ENCODE data around the gene GMCL1.
"Not testable (repeated sequence)": the region's sequence is repeated elsewhere in the genome, so short reads cannot be mapped to it uniquely, and the experiment has no call there.

The GMCL1 gene

DNA sequence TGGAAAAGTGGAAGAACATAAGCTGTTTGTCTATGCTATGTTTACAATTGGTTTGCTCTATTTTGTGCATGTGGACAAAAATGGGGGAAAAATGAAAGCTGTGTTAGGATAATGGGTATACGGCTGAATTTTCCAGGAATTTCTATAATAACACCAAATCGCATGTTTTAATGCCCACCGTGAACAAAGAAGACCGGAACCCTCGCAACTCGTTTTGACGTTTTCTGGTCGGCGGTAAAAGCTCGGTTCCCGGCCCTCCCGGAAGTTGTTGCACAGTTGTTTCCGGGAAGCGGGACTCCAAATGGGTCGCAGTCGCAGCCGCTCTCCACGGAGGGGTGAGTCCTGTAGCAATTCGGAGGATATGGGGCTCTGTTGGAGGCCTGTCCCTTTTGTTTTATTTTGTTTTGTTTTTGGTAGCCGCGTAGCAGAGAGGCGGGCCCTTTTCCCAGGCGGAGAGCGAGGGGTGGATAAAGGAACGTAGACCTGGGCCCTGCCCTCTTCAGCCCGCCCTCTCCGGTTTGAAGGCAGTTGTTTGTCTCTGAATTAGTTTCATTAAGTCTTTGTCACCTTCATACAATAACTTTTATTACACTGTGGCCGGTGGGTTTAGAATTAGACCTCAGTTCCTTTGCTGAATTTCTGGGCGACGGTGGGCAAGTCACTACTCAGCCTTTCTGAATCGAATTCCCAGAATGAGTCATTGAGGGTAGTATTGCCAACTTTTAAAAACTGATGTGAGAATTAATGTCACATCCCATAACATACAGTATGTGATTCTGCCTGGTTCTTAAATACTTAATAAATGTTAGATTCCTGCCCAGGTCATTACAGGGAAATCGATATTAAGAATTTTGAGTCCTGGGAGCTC, 64.5 kb downstream of the GMCL1 start, which contains the start of gene SNRNP27:
TSS of gene SNRNP27 (plus strand) at position 273 of the 868 bp plus-strand sequence. CDS start at position 302, 29 bp downstream.
- H2AFZ ChIP-seq (ENCODE audit: low read length): peak within 1 kb of the TSS; percentile 100
- no peaks in the 10 kb centered on the region for H4K20me1 ChIP-seq (ENCODE audit: insufficient read depth, low read length)
- peaks cover 3% of the 10 kb centered on the region; the same call in 1 of the 2 replicates for H3K27me3 ChIP-seq (ENCODE audit: insufficient read depth, low read length)
- peaks cover 32% of the 10 kb centered on the region for H3K36me3 ChIP-seq (ENCODE audit: insufficient read depth, low read length)
- TF ChIP-seq, protein P1, sequence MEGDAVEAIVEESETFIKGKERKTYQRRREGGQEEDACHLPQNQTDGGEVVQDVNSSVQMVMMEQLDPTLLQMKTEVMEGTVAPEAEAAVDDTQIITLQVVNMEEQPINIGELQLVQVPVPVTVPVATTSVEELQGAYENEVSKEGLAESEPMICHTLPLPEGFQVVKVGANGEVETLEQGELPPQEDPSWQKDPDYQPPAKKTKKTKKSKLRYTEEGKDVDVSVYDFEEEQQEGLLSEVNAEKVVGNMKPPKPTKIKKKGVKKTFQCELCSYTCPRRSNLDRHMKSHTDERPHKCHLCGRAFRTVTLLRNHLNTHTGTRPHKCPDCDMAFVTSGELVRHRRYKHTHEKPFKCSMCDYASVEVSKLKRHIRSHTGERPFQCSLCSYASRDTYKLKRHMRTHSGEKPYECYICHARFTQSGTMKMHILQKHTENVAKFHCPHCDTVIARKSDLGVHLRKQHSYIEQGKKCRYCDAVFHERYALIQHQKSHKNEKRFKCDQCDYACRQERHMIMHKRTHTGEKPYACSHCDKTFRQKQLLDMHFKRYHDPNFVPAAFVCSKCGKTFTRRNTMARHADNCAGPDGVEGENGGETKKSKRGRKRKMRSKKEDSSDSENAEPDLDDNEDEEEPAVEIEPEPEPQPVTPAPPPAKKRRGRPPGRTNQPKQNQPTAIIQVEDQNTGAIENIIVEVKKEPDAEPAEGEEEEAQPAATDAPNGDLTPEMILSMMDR (IDR thresholded peaks at IDR 0.05; ENCODE audit: low read length): no peak
- peak within 1 kb of the TSS; percentile 75 for H3K9ac ChIP-seq (ENCODE audit: low read length)
- H3K9me2 ChIP-seq (ENCODE audit: low read depth, low read length): no peaks in the 10 kb centered on the region
- H3K4me2 ChIP-seq (ENCODE audit: low read length): peak within 1 kb of the TSS; percentile 94
- H3K4me3 ChIP-seq (ENCODE audit: low read depth, low read length, poor library complexity, severe bottlenecking): peak within 1 kb of the TSS; percentile 82
- H3K79me2 ChIP-seq (ENCODE audit: insufficient read depth, low read length): peaks cover 15% of the 10 kb centered on the region
- peaks cover 18% of the 10 kb centered on the region for H3K4me1 ChIP-seq (ENCODE audit: insufficient read depth, low read length, severe bottlenecking)
- no peaks in the 10 kb centered on the region for H3F3A ChIP-seq (ENCODE audit: insufficient read depth, low read length)
- no peak within 1 kb of the TSS for H3K27ac ChIP-seq (ENCODE audit: low read depth, low read length, poor library complexity, severe bottlenecking)
- 0 out of 2 replicates have a peak, but pooled peaks cover 5% of the 10 kb centered on the region for H3K9me3 ChIP-seq (ENCODE audit: low read length)

DNA sequence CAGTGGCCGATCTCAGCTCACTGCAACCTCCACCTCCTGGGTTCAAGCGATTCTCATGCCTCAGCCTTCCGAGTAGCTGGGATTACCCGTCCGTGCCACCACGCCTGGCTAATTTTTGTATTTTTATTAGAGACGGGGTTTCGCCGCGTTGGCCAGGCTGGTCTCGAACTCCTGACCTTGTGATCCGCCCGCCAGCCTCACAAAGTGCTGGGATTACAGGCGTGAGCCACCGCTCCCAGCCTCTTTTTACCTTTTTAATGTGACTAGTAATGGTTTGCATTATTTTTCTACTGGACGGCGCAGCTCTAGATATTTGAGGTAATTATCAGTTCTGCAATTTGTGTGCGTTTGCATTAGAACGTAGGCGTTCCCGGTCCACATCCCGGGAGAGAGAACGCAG, 65.3 kb downstream of the GMCL1 start:
- not testable (repeated sequence) for H3K27ac ChIP-seq (ENCODE audit: low read depth, low read length, poor library complexity, severe bottlenecking)

DNA sequence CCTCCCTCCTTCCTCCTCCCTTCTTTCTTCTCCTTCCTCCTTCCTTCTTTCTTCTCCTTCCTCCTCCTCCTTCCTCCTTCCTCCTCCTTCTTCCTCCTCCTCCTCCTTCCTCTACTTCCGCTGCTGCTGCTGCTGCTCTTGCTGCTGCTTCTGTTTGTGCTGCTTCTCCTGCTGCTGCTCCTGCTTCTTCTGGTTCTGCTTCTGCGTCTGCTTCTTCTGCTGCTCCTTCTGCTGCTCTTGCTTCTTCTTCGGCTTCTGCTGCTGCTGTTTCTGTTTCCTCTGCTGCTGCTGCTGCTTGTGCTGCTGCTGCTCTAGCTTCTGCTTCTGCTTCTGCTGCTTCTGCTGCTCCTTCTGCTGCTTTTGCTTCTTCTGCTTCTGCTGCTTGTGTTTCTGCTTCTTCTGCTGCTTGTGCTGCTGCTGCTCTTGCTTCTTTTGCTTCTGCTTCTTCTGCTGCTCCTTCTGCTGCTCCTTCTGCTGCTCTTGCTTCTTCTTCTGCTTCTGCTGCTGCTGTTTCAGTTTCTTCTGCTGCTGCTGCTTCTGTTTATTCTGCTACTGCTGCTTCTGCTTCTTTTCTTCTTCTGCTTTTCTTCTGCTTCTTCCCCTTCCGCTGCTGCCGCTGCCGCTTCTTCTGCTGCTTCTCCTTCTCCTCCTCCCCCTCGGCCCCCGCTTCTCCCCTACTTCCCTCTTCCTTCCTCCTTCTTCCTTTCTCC, 72.9 kb downstream of the GMCL1 start:
- Histone ChIP-seq H3F3A (ENCODE audit: insufficient read depth, low read length) (peaks cover 10% of the 10 kb centered on the region; the same call in 1 of the 2 replicates), H3K36me3 (ENCODE audit: insufficient read depth, low read length) (peaks cover 70% of the 10 kb centered on the region), H3K79me2 (ENCODE audit: insufficient read depth, low read length) (no peaks in the 10 kb centered on the region), H3K27ac (ENCODE audit: low read depth, low read length, poor library complexity, severe bottlenecking) (peak overlapping the region; percentile 72), H3K9me2 (ENCODE audit: low read depth, low read length) (no peaks in the 10 kb centered on the region), H4K20me1 (ENCODE audit: insufficient read depth, low read length) (no peaks in the 10 kb centered on the region), H2AFZ (ENCODE audit: low read length) (no peak overlapping the region), H3K4me3 (ENCODE audit: low read depth, low read length, poor library complexity, severe bottlenecking) (peak overlapping the region; percentile 50), H3K4me2 (ENCODE audit: low read length) (peak overlapping the region; percentile 47), H3K27me3 (ENCODE audit: insufficient read depth, low read length) (no peaks in the 10 kb centered on the region), H3K4me1 (ENCODE audit: insufficient read depth, low read length, severe bottlenecking) (peaks cover 32% of the 10 kb centered on the region), H3K9me3 (ENCODE audit: low read length) (no peaks in the 10 kb centered on the region), H3K9ac (ENCODE audit: low read length) (peak overlapping the region; percentile 23; the same call in 1 of the 2 replicates)
- TF ChIP-seq, protein P1 (IDR thresholded peaks at IDR 0.05; ENCODE audit: low read length): no peak
- TF ChIP-seq EZH2 (IDR thresholded peaks at IDR 0.05; ENCODE audit: borderline replicate concordance, low read length): no peak

More for the DNA sequence above, 65.3 kb downstream of the GMCL1 start:
- Histone ChIP-seq H3K4me2 (ENCODE audit: low read length) (peak overlapping the region; percentile 94), H3K36me3 (ENCODE audit: insufficient read depth, low read length) (peaks cover 37% of the 10 kb centered on the region), H3K9ac (ENCODE audit: low read length) (peak overlapping the region; percentile 75), H3K79me2 (ENCODE audit: insufficient read depth, low read length) (peaks cover 15% of the 10 kb centered on the region), H3K4me3 (ENCODE audit: low read depth, low read length, poor library complexity, severe bottlenecking) (peak overlapping the region; percentile 82), H3K4me1 (ENCODE audit: insufficient read depth, low read length, severe bottlenecking) (peaks cover 18% of the 10 kb centered on the region)
- H3K9me3 ChIP-seq (ENCODE audit: low read length); H3K27me3 ChIP-seq (ENCODE audit: insufficient read depth, low read length); H3K9me2 ChIP-seq (ENCODE audit: low read depth, low read length); H3F3A ChIP-seq (ENCODE audit: insufficient read depth, low read length); H4K20me1 ChIP-seq (ENCODE audit: insufficient read depth, low read length); H2AFZ ChIP-seq (ENCODE audit: low read length): not testable (repeated sequence)
